HG02610 (cell line): Measurements from ENCODE around the gene C2orf15.
"Not testable (repeated sequence)": the region's sequence is repeated elsewhere in the genome, so short reads cannot be mapped to it uniquely, and the experiment has no call there.

Experiments used
- ATAC-seq: cut with Tn5 transposase; IDR thresholded peaks from one replicate; pipeline ENCODE4 v1.9.1; 2021; ENCODE audit warnings: mild to moderate bottlenecking, moderate library complexity; ENCODE audit not compliant: unreplicated experiment

The C2orf15 gene, protein sequence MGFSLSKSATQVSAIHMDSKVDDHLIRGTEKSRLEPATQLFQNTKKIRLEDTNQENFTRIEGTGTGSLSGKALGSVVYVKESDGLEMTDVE

DNA sequence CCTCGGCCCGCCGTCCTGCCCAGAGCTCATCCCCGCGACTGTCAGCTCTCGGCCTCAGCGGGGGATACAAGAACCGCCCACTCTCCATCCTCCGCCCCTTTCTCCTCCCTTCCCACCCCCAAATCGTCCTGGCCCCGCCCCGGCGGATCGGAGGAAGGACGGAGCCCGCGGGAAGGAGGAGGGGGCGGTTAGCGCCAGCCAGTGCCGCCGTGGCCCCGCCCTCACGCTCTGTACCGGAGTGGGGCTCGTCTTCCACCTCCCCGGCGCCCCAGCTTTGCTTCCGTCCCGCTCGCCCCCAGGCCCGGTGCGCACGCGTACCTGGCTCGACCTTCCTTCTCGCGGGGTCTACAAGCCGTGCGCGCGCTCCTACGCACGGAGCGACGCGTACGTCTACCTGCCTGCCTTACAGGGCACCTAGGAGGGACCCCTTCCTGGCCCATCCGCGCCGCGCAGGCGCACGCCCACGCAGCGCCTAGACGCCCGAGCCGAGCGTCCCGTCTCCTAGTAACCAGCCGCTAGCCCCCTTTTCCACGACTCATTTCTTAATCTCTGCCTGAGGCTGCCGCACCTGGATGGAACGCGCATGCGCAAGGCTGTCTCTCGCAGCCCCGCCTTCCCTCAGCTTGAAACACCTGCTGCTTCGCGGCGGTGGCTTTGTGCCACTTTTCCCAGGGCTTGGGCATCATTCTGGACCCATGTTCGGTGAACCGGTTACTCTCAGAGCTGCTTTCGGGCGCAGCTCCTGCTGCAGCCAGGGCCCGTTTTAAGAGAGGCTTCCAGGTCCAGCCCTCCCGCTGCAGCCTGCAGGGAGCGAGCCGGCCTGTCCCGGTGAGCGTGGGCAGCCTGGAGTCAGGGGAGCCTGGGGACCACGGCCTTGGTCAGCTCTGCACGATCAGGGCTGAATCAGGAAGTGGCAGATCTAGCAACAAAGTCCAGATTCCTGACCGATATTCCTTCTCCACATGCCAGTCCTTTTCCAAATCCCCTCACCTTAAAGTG lies at the start of gene C2orf15:
TSS of gene C2orf15 (plus strand) at position 598 of the 999 bp plus-strand sequence. CDS start 8,852 bp downstream, outside the sequence.
- ATAC-seq, result peak; percentile 90

DNA sequence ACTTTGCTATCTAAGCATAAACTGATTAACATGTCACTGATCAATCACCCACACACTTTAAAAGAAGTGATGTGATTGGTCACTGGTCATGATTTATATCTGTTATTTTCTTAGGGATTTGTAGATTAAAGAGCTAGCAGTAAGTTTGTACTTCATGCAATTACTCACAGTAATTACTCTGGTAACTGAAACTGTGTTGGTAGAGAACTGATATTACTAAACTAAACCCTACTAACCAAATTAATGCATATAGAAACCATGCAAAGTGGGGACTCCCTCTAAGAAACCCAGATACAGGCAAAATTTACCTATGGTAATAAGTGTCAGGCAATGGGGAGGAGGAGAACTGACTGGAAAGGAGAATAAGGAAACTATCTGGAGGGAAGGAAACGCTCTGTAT lies 44.8 kb upstream of the C2orf15 start:
- ATAC-seq, result no peak

DNA sequence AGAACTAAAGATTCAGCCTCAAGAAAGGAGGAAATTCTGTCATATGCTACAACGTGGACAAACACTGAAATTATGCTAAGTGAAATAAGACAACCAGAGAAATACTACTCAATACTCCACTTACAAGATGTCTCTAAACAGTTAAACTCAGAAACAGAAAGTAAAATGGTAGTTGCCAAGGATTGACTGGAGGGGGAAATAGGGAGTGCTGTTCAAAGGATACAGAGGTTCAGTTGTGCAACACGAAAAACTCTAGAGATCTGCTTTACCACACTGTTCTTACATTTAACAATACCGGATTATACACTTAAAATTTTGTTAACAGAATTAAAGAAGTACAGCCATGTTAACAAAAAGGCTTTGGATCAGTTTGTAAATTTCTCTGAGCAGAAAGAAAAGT lies 39.8 kb upstream of the C2orf15 start:
- ATAC-seq, result no peak

DNA sequence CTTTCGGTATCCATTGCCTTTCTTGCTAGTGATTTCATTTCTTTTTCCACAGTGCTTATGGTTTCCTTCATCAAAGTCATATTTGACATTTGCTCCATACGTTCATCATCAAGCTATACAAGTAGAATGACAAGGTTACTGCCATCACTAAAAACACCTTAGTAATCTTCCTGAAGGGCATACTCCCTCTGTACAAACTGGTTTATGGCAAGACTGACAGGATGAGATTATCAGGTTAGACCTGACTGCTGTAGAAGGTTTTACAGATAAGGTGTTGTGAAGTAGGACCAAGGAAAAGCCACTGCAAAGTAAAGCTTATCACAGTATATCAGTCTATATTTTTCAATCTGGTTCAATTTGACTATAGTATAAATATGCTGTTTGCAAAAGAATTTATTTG lies 37.5 kb upstream of the C2orf15 start:
- no peak for ATAC-seq

DNA sequence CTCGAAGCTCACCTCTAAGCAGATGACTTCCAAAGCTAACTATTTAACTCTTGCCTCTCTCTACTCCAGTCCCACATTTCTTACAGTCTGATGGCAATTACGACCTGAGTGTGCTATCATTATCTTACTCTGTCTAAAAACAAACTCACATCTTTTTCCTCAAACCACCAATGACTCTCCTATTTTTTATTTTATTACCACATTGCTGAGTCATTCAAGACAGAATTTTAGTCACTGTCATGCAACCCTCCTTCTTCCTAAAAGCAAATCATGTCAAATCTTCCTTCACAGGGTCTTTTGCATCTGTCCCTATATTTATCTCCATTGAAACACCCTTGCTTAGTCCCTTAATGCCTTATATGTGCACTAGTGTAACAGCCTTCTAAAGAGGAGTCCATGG lies 34.6 kb upstream of the C2orf15 start:
- no peak for ATAC-seq

DNA sequence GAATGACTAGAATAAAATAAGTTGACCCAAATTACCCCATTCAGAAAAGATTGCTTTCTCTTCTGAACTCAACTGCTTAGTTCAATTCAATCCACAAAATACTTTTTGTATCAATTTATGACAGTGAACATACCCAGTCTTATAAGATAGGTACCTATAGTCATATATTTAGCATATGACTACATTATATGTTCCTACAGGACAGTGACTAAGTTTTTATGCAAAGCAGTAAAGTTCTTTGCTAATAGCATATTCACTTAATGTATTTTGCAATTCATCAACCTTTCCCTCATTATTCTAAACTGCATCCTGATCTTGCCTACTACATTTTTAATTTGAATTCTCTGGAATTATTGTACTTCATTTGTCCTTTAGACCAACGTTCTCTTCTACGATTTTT lies 30.3 kb upstream of the C2orf15 start:
- no peak for ATAC-seq

DNA sequence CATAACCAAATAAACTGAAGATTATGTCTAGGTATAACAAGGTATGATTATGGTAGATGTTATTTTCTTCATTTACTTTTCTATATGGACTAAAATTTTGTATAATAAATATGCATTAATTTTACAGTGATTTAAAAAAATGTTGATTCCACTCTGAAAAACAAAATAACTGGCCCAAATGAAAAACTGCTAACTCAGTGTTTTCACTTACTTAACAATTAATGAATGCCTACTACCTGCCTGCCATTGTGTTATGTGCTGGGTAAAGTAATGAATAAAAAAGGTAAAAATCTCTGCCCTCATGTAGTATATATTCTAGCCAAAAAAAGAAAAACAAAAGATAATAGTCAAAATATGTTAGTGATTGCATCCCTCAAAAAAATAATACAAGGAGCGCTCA lies 29.6 kb upstream of the C2orf15 start:
- ATAC-seq, result no peak

DNA sequence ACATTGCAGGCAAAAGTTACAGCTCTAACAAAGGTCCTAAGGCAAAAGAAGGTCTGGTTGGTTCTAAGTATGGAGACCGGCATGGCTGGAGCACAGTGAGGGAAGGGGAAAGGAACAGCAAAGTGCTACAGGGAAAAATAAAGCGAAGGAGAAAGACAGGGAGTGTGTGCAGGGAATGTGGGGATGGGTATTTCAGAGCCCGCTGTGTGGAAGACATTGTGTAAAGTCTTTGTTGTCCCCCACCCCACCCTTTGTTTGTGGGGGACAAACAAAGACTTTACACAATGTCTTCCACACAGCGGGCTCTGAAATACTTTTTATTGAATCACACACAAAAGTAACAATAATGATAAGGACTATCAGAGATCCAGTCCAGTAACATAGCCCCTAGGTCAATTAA lies 28.9 kb upstream of the C2orf15 start:
- ATAC-seq, result no peak

DNA sequence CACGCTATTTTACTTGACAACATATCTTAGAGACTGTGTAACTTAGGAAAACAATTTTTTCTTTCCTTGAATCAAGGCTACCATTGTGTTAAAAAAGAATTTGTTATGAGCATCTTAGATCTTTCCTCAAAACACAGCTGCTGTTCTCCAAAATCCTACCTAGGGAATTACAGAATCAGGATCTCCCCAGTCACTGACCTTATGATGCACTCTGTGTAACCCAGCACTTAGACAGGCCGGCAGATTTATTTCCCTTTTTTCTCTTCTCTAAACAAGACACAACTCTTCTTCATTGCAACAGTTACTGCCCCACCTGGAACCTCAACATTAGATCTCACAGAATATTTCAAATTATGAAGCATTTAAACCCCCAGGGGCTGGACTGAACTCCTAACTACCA lies 13.5 kb upstream of the C2orf15 start:
- no peak for ATAC-seq

DNA sequence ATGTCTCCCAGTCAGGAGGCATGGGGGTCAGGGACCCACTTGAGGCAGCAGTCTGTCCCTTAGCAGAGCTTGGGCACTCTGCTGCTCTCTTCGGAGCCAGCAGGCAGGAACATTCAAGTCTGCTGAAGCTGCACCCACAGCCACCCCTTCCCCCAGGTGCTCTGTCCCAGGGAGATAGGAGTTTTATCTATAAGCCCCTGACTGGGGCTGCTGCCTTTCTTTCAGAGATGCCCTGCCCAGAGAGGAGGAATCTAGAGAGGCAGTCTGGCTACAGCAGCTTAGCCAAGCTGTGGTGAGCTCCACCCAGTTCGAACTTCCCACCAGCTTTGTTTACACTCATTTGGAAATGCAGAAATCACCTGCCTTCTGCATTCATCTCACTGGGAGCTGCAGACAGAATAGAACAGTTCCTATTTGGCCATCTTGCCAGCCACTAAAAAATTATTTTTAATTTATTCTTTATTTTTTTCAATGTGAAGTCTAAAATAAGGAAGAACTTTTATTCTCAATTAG lies 6.4 kb upstream of the C2orf15 start:
- ATAC-seq, result not testable (repeated sequence)

DNA sequence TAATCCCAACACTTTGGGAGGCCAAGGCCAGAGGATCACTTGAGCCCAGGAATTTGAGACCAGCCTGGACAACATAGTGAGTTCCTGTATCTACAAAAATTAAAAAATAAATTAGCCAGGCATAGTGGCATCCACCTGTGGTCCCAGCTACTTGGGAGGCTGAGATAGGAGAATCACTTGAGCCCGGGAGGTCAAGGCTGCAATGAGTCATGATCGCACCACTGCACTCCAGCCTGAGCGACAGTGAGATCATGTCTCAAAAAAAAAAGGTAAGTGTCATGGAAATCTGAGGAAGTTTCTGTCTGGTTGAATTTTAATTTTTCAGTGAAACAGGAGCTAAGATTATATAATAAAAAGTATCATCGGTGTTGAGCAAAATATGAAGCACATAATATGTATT lies 2.5 kb upstream of the C2orf15 start:
- no peak for ATAC-seq

DNA sequence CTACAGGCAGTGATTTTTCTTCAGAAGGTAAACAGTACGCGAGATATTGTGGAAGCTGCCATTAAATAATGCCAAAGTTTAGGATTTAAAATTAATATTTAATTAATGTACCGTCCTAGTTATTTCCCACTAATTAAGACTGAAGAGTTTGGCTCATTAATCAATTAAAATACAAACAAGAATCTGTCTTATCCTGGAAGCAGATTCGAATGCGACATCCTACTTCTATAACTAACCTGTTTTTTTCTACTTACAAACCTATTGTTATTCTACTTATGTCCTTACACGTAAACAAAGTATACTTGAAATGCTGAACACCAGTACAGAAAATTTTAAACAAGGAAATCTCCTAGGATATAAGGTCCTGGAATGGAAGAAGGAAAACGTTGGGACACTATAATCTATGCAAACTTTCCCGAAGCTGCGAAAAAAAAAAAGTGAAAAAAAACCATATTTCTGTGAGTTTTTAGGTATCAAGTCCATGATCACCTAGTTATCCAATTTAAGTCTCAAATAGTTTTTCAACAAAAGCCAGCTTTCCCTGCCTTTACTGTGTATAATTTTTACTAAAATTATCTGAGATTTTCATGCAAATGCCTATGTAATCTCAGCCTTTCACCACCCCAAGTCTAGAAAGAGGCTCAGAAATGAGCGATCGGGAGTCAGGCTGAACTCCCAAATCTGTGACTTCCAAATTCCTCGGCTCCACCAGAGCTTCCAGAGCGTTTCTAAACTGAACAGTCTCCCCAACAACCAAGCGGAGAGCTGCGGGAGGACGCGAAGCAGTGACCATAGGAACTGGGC lies 1.2 kb upstream of the C2orf15 start:
- ATAC-seq, result no peak

DNA sequence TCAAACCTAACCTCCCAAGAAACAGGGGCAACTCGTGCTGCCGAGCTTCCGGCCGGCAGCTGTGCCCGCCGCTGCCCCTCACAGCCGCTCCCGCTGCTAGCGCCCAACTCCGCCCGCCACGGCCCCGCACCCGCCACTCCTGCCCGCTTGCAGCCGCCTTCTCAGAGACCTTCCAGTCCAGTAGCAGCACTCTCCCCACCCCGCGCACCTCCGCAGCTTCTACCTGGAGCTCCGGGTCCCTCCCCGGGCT lies 722 bp upstream of the C2orf15 start:
- ATAC-seq, result no peak

DNA sequence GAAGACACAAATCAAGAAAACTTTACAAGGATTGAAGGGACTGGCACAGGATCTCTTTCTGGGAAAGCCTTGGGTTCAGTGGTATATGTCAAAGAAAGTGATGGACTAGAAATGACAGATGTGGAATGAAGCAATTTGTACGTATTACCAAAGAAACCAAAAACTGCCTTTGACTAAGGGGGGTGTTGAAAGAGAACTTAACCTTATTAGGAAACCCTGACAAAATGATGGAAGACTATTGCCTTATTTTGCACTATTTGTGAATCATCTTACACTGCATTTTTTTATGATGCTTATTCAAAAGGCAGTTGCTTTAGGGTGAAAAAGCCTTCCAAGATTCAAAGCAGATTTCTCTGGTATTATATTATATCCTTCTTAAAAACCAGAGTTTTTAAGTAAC lies 9.2 kb downstream of the C2orf15 start:
- no peak for ATAC-seq

DNA sequence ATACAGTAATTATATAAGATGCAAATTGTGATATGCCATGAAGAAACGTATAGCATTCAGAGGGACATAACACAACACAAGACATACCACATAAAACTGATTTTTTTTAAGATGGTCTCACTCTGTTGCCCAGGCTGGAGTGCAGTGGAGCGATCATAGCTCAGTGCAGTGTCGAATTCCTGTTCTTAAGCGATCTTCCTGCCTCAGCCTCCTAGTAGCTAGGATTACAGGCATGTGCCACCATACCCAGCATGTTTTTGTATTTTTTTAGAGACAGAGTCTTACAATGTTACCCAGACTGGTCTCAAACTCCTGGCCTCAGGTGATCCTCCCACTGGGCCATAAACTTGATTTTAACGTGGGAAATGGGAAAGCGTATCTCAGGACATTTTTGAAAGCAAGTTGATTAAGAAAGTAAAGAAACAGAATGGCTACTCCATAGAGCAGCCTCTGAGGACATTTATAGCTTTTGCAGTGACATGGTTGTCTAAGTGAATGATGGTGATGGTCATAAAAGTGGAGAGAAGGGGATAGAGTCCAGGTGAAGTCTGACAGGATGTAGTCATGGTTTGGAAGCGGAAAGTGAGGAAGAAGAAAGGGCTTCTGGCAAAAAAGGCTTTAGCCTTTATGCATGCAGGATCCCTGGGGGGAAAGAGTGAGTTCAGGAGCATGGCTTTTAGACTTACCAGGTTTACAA lies 10.8 kb downstream of the C2orf15 start:
- ATAC-seq, result no peak

DNA sequence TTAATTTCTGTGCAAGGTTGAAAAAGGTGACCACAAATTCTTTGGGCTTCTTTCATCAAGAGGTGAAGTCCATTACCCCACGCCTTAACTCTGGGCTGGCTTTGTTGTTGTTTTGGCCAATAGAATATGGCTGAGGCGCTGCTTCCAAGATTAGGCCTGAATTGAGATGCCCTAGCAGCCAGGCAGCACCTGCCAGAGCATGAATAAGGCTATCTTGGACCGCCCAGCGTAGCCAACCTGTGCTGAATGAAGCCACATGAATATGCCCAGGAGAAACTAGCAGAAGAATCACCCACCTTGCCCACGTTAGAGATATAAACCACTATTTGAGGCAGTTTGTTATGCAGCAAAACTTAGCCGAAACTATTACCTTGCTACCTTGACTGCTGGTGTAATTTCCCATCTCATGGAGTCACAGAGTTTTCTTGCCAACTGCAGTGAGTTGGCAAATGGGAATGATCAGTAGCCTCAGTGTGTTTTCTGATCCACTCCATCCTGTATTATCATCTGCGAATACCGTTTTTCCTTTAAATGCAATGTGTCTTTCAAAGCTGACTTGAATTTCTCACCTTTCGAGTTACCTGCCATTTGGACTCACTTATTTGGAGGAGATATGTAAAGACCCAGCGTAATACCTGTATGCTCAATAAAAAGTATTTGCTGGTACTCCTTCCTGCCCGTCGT lies 12.6 kb downstream of the C2orf15 start:
- ATAC-seq, result no peak

DNA sequence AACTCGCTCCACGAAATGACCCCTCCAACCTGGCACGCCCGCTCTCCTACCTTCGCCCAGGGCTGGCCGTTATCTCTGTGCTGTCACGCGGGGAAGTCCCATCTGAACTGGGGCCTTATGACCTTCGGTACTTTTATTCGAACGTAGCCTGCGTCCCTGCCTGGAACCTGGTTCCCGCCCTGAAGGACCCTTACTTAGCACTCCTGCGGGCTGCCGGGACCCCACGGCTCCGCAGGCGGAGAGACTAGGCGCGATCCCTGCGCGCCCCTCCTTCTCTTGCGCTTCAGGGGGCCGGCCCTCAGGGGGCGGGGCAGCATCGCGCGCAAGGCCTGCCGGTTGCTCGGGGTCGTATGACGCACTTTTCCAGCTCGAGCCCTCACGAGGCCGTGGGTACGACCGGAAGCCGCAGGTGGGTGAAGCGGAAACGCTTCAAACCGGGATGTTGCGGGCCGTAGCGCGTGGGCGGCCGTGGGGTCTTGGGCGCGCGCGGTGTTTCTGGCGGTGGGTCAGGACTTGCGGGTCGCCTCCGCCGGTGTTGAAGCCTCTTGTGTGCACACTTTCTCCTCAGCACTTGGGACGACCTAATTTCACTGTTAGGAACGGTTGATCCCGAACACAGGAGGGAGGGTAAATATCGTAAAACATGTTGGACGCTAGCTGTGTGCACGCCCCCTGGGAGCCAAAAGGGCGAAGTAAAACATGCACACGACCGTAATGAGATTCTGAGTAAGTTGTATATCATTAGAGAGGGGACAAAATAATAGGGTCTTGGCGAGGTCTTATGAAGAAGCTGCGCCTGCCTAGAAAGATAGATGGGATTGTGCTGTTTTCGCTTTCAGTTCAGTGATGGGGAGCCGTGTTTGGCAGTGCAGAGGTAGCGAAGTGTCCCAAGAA lies 13.4 kb downstream of the C2orf15 start, which contains the start of the genes LIPT1 and TSGA10:
TSS of gene LIPT1 (plus strand) at position 325 of the 894 bp plus-strand sequence. CDS start 6,991 bp downstream, outside the sequence.
TSS of gene TSGA10 (minus strand) at position 300 of the 894 bp plus-strand sequence. CDS start 45,503 bp downstream, outside the sequence.
- peak; percentile 95 for ATAC-seq

DNA sequence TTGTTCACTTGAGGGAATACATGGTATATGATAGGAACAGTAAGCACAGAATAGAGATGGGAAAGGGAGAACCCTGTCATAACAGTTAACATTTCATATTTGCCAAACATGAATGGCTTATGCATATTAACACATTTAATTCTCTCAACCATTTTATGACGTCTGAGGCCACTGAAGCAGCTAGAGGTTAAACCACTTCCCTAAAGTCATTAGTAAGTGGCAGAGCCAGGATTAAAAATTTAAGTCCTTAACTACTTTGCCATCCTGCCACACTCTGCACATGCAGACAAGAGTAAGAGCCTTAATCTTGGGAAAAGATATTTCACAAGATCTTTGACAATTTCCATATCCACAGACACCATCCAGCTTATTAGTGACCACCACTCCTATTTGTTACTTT lies 15.4 kb downstream of the C2orf15 start:
- ATAC-seq, result no peak

DNA sequence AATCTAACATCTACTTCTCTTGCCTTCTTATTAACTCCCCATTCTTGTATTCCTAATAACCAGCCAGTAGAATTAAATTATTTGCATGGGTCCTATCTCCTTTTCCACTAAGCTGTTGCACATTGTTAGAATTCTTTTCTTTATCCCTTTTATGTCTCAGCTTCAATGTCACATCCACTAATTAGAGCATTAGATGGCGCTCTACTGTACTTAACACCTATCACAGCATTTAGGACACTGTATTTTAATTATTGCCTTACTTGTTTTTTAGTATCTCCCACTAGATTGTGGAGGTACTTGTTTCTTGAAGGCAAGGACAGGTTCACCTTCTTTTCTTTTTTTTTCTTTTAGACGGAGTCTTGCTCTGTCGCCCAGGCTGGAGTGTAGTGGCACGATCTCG lies 17.1 kb downstream of the C2orf15 start:
- ATAC-seq, result no peak
